Bronchial epithelial cell (primary cell): ENCODE data around the gene MRTFA. TPM values are rescaled to one million over a fixed set of nuclear protein-coding genes. Genes with fewer than 3 reads are reported as not detected.
A peak's percentile ranks its signal among the peaks of the same experiment; 100 is the strongest.

ENCODE experiments used
- DNase-seq: peaks from one replicate; pipeline ENCODE4 v3.0.0-alpha.2; 2010; ENCODE audit warnings: low read depth
- FAIRE-seq: peaks from 2 replicates; lab custom pipeline; 2011; peaks lifted over from hg19 to GRCh38; lab: Jason Lieb, UNC
- H3K27me3 ChIP-seq: 2 replicates; pipeline ENCODE4 v1.5.1; 2011; ENCODE audit warnings: low read length; ENCODE audit not compliant: control insufficient read depth, insufficient read depth
- H3K36me3 ChIP-seq: 2 replicates; pipeline ENCODE4 v1.5.1; 2011; ENCODE audit warnings: low read length; ENCODE audit not compliant: control insufficient read depth, insufficient read depth
- H3K4me3 ChIP-seq: 2 replicates; pipeline ENCODE4 v1.5.1; 2011; ENCODE audit warnings: mild to moderate bottlenecking, low read depth, low read length, control low read depth
- total RNA-seq: library from RNA; depleted of rRNA; stranded (reverse); fragments of >200 nt; gene quantifications from 2 replicates; pipeline ENCODE4 v1.2.1, GENCODE V29; 2014
- TF ChIP-seq, protein P1 (sequence below): IDR thresholded peaks from 2 replicates; pipeline ENCODE4 v1.5.1; 2011; ENCODE audit warnings: mild to moderate bottlenecking, moderate library complexity, low read length, control low read depth, inconsistent platforms; ENCODE audit not compliant: insufficient read depth, severe bottlenecking

MRTFA gene
- total RNA-seq, 1 donor from 2014 or later: 25.3 TPM

DNA sequence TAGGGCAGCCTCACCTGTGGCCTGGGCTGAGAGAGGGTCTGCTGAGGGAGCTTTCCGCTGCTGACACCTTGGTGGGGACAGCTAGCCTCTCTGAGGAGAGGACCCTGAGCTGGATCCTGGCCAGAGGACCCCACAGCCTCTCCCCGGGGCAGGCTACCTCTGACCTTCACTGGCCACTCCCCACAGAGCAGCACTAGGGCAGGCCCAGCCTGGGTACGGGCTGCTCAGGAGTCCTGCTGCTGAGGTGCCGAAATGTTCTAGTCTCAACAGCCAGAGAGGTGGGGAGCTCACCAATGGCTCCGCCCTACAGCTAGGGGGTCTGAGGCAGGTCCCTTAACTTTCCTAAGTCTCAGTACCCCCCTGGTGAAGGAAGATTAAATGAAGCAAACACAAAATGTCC, 218.6 kb downstream of the MRTFA start:
- peaks cover 55% of the 10 kb centered on the region for H3K36me3 ChIP-seq
- TF ChIP-seq, protein P1, sequence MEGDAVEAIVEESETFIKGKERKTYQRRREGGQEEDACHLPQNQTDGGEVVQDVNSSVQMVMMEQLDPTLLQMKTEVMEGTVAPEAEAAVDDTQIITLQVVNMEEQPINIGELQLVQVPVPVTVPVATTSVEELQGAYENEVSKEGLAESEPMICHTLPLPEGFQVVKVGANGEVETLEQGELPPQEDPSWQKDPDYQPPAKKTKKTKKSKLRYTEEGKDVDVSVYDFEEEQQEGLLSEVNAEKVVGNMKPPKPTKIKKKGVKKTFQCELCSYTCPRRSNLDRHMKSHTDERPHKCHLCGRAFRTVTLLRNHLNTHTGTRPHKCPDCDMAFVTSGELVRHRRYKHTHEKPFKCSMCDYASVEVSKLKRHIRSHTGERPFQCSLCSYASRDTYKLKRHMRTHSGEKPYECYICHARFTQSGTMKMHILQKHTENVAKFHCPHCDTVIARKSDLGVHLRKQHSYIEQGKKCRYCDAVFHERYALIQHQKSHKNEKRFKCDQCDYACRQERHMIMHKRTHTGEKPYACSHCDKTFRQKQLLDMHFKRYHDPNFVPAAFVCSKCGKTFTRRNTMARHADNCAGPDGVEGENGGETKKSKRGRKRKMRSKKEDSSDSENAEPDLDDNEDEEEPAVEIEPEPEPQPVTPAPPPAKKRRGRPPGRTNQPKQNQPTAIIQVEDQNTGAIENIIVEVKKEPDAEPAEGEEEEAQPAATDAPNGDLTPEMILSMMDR: no peak
- H3K4me3 ChIP-seq: no peak overlapping the region
- no peak for DNase-seq
- no peak for FAIRE-seq
- H3K27me3 ChIP-seq: no peaks in the 10 kb centered on the region

DNA sequence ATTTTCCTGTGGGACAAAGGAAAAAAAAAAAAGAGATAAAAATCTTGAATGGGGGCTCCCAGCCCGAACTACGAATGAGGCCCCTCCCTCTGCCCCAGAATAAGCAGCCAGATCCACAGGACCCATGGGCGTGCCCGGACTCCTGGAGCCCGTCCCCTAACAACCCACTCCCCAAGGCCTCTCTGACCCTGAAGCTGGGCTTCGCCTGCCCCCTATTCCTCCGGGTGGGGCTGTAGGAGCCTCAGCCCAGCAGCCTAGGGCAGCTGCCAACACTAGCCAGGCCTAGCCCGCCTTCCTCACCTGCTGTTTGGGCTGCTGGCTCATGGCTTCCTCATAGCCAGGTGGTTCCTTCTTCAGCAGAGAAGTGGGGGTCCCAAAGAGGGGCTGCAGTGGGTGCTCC, 219.5 kb downstream of the MRTFA start:
- TF ChIP-seq, protein P1: no peak
- no peak overlapping the region for H3K4me3 ChIP-seq
- FAIRE-seq (no peak), DNase-seq (no peak)
- no peaks in the 10 kb centered on the region for H3K27me3 ChIP-seq
- H3K36me3 ChIP-seq: peaks cover 49% of the 10 kb centered on the region

DNA sequence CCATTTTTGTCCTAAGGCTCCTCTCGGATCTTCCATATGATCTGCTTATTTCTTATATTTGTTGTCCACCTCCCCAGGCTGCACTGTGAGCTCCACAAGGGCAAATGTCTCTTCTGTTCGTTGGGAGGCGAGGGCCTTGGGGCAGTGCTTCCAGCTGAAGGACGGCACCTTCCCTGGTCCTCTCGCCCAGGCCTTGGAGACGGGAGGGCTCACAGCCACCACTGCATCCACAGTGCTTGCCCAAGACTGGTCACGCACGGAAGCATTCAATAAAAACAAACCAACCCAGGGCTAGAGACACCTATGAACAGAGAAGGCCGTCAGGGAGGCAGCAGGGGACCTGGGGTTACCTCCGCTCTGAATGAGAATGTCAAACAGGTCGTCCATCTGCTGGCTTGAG, 219.9 kb downstream of the MRTFA start:
- H3K4me3 ChIP-seq: no peak overlapping the region
- no peaks in the 10 kb centered on the region for H3K27me3 ChIP-seq
- DNase-seq (no peak), FAIRE-seq (no peak)
- H3K36me3 ChIP-seq: peaks cover 48% of the 10 kb centered on the region
- TF ChIP-seq, protein P1: no peak

DNA sequence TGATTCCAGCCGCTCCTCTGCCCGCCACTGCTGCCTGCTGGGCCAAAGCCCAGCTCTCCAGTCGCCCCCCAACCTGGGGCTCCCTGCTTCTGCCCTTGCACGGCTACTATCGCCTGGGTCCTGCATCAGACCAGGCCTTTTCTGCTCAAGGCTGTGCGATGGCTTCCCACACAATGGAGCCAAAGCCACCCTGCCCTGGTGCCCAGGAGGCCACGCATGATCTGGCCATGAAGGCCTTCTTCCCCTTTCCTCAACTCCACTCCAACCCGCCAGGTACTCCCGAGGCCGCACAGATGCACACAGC, 220.3 kb downstream of the MRTFA start:
- H3K27me3 ChIP-seq: no peaks in the 10 kb centered on the region
- DNase-seq (no peak), FAIRE-seq (no peak)
- H3K36me3 ChIP-seq: peaks cover 49% of the 10 kb centered on the region
- H3K4me3 ChIP-seq: no peak overlapping the region
- TF ChIP-seq, protein P1: no peak

DNA sequence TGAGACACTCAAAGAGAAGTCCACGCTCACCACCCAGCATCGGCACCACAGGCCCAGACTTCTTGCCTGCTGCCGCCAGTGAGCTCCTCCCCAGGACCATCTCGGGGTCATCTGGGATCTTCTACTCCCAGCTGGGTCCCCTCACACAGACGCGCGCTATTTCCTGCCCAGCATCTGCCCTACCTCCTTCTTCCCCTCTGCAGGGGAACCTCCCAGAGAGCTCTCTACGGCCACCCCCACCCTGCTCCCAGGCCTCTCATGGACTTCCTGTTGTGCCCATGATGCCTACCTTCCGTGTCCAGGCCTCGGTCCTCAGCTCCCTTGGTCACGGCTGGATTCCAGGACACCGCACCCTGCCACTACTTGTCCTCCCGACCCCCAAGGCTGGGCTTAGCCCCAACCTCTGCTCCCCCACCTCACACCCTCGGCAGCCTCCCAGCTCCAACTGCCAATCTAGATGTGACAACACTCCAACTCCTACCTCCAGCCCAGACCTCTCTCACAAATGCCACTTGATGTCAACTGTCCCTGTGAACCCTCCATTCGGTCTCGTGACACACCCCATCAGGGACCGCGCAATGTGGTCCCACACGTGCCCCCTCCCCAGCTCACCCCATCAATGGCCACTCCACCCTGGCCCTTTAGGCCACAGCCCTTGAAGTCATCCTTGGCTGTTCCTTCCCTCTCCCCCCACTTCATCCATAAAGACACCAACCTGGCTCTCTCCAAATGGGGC, 220.8 kb downstream of the MRTFA start:
- Histone ChIP-seq H3K36me3 (peaks cover 47% of the 10 kb centered on the region), H3K27me3 (no peaks in the 10 kb centered on the region), H3K4me3 (no peak overlapping the region)
- DNase-seq: no peak
- TF ChIP-seq, protein P1: no peak
- peak; percentile 7 for FAIRE-seq
